Left ventricle myocardium superior (tissue), 1 donor: ENCODE measurements around the gene PHKB. TPM values are rescaled to one million over a fixed set of nuclear protein-coding genes. Genes with fewer than 3 reads are reported as not detected.
A peak's percentile ranks its signal among the peaks of the same experiment; 100 is the strongest.
"Not testable (repeated sequence)": the region's sequence is repeated elsewhere in the genome, so short reads cannot be mapped to it uniquely, and the experiment has no call there.

Source experiments
- ATAC-seq: fragments of 200-7000 bp; cut with Tn5 transposase; one replicate; pipeline ENCODE4 v1.9.1; 2020; ENCODE audit warnings: mild to moderate bottlenecking, moderate library complexity
- DNase-seq: peaks from one replicate; pipeline ENCODE4 v3.0.0-alpha.2; 2020
- intact Hi-C: fragments of 100-400 bp; cut with micrococcal nuclease; formaldehyde crosslinking; loops from one replicate; pipeline ENCODE4 v1.11.0; 2022
- total RNA-seq: library from RNA; stranded (reverse); fragmentation: NEBNext Ultra II Directional; extraction: Animal tissue kit (Norgen Biotek cat#: 25700); gene quantifications from one replicate; pipeline ENCODE4 v1.2.1, GENCODE V29; 2021
- donor health status: DM: no; HTN: yes; CAD: no; lungs with severe emphysema.

Gene PHKB
- total RNA-seq, 1 donor from 2014 or later: 71.0 TPM

- DNase-seq: no peak
- intact Hi-C loops: no loop called here
- ATAC-seq: no peak
Measured at GRCh38 chr16:47493381-47494337, 32.5 kb downstream of the PHKB start.

- intact Hi-C loops: no loop called here
- ATAC-seq (no peak), DNase-seq (no peak)
Measured at GRCh38 chr16:47499080-47499699, 38.1 kb downstream of the PHKB start.

GRCh38 chr16:47499700-47500264 lies 38.7 kb downstream of the PHKB start:
- no peak for DNase-seq
- no peak for ATAC-seq
- intact Hi-C loops: no loop called here

GRCh38 chr16:47503936-47504335 lies 42.8 kb downstream of the PHKB start:
- no peak for ATAC-seq
- intact Hi-C loops: no loop called here

GRCh38 chr16:47504599-47504998 lies 43.5 kb downstream of the PHKB start:
- intact Hi-C loops: no loop called here
- no peak for ATAC-seq
- no peak for DNase-seq

More at GRCh38 chr16:47503936-47504335, 42.8 kb downstream of the PHKB start:
- DNase-seq: no peak

- intact Hi-C loops: no loop called here
- no peak for ATAC-seq
- DNase-seq: no peak
Measured at GRCh38 chr16:47506800-47507199, 45.7 kb downstream of the PHKB start.

- intact Hi-C loops: no loop called here
- ATAC-seq (no peak), DNase-seq (no peak)
Measured at GRCh38 chr16:47507701-47508100, 46.6 kb downstream of the PHKB start.

- DNase-seq (no peak), ATAC-seq (no peak)
- intact Hi-C loops: no loop called here
Measured at GRCh38 chr16:47511882-47512281, 50.8 kb downstream of the PHKB start.

GRCh38 chr16:47519037-47519436 lies 57.9 kb downstream of the PHKB start:
- DNase-seq: no peak
- intact Hi-C loops: no loop called here
- ATAC-seq: no peak

GRCh38 chr16:47519546-47519945 lies 58.4 kb downstream of the PHKB start:
- DNase-seq (no peak), ATAC-seq (peak; percentile 83)
- intact Hi-C loops: no loop called here

- DNase-seq (no peak), ATAC-seq (peak; percentile 87)
- intact Hi-C loops: loop anchor here (5.0 kb wide), 1 partner anchor 58 kb away; the partner anchor contains the start of genes ITFG1 and PHKB
Measured at GRCh38 chr16:47519996-47520679, 59.0 kb downstream of the PHKB start.

- intact Hi-C loops: loop anchor here (5.0 kb wide), 1 partner anchor 61 kb away; the partner anchor contains the start of genes ITFG1 and PHKB
- no peak for ATAC-seq
- DNase-seq: no peak
Measured at GRCh38 chr16:47523342-47524006, 62.3 kb downstream of the PHKB start.

GRCh38 chr16:47524007-47524405 lies 62.9 kb downstream of the PHKB start:
- intact Hi-C loops: loop anchor here (5.0 kb wide), 1 partner anchor 62 kb away; the partner anchor contains the start of genes ITFG1 and PHKB
- DNase-seq: no peak
- ATAC-seq: no peak

- DNase-seq: no peak
- intact Hi-C loops: no loop called here
Measured at GRCh38 chr16:47528431-47528830, 67.3 kb downstream of the PHKB start.

GRCh38 chr16:47533744-47534292 lies 72.7 kb downstream of the PHKB start:
- intact Hi-C loops: no loop called here
- ATAC-seq: no peak
- DNase-seq: no peak

More at GRCh38 chr16:47528431-47528830, 67.3 kb downstream of the PHKB start:
- ATAC-seq: no peak

GRCh38 chr16:47538472-47538871 lies 77.3 kb downstream of the PHKB start:
- DNase-seq: no peak
- ATAC-seq: no peak
- intact Hi-C loops: no loop called here

GRCh38 chr16:47539707-47540670 lies 78.9 kb downstream of the PHKB start:
- intact Hi-C loops, DNase-seq, ATAC-seq: not testable (repeated sequence)
